A673 (cell line): ENCODE results near the gene PRSS22.

Experiments
- EZH2 ChIP-seq: fragments of 200-600 bp; sonication (generic); IDR thresholded peaks from 2 replicates; pipeline ENCODE4 v1.6.1; 2017; ENCODE audit warnings: borderline replicate concordance, low read depth, mild to moderate bottlenecking, mixed read lengths, antibody characterized with exemption, low read length; ENCODE audit not compliant: poor library complexity, severe bottlenecking
- TF ChIP-seq, protein P1 (sequence below): fragments of 300-800, 200-600 bp; sonication (generic); conservative IDR thresholded peaks from 2 replicates; pipeline ENCODE4 v1.5.1; 2017; ENCODE audit warnings: low read depth, mild to moderate bottlenecking, antibody characterized with exemption, low read length, moderate library complexity, mixed read lengths

- TF ChIP-seq, protein P1, sequence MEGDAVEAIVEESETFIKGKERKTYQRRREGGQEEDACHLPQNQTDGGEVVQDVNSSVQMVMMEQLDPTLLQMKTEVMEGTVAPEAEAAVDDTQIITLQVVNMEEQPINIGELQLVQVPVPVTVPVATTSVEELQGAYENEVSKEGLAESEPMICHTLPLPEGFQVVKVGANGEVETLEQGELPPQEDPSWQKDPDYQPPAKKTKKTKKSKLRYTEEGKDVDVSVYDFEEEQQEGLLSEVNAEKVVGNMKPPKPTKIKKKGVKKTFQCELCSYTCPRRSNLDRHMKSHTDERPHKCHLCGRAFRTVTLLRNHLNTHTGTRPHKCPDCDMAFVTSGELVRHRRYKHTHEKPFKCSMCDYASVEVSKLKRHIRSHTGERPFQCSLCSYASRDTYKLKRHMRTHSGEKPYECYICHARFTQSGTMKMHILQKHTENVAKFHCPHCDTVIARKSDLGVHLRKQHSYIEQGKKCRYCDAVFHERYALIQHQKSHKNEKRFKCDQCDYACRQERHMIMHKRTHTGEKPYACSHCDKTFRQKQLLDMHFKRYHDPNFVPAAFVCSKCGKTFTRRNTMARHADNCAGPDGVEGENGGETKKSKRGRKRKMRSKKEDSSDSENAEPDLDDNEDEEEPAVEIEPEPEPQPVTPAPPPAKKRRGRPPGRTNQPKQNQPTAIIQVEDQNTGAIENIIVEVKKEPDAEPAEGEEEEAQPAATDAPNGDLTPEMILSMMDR: no peak
- no peak for TF ChIP-seq EZH2
These were observed 41.0 kb upstream of the PRSS22 start for GRCh38 chr16:2898831-2899563.
